T1000 (cell line): Measurements from ENCODE around the gene CD151.

Experiments
- DNase-seq: peaks from one replicate; lab custom pipeline; 2025; ENCODE audit warnings: mixed read lengths; lab: John Stamatoyannopoulos, UW

The CD151 gene

DNA sequence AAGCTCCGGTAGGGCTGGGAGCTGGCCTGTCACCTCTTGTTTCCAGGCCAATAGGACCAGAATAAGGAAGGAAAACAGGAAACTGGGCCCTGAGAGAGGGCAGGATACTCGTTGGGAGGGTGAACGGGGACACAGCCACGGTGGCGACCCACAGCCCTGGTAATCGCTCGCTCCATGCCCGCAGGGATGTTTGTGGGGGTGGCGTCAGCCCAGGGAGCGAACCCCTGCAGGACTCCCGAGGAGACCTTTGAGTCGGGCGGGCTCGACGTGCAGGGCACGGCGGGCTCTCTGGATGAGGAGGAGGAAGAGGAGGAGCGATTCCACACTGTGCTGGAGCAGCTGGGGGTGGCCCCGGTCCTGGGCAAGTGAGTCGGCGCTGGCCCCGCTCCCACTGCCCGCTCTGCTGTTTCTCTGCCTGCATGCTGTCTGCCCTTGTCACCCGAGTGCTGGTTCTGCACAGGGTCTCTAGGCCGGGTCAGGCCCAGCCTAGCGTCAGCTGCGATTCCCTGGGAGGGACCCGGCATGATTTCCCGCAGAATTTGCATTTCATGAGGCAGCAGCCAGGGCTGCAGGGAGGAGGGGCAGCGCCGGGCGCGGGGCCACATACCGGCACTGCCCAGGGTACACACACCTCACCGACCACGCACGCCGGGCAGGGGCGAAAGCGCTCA, 3.4 kb upstream of the CD151 start:
- no peak for DNase-seq

DNA sequence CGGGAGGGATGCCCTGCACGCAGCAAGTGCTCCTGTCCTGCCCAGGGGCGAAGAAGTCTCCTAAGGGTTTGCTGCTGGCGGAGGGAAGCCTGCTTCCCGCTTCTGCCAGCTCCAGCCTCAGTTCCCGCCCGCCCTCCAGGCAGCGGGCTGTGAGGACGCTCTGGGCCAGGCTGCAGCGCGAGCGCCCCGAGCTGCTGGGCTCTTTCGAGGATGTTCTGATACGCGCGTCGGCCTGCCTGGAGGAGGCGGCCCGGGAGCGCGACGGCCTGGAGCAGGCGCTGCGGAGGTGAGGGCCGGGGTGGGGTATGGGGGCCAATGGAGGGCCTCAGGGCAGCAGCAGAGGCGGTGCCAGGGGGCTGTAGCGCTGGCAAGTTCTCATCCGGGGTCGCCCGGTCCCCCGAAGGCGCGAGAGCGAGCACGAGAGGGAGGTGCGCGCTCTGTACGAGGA, 2.9 kb upstream of the CD151 start:
- no peak for DNase-seq

DNA sequence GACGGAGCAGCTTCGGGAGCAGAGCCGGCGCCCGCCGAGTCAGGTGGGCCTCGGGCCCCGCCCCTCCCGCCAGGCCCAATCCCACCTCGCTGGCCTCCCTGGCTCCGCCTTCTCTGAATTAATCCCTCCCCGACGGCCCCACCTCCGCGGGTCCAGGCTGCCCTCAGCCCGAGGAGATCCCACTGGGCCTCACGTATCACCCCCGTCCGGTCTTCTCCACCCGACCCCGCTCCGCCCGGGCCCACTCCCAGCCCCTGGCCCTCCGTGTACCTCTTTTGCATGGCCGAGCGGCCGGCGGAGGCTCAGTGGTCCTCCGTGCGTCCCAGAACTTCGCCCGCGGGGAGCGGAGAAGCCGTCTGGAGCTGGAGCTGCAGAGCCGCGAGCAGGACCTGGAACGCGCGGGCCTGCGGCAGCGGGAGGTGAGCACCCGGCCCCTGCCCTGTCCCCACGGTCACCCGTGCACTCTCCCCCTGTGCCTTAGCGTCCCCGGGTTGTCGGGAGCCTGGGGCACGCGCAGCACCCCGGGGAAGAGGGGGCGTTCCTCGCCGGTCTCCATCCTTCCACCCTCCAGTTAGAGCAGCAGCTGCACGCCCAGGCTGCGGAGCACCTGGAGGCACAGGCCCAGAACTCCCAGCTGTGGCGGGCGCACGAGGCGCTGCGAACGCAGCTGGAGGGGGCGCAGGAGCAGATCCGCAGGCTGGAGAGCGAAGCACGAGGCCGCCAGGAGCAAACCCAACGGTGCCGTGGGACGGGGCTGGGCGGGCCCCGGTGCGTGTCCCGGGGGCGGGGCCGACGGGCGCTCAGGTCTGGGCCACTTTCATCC, 2.2 kb upstream of the CD151 start:
- peak; percentile 52 for DNase-seq

DNA sequence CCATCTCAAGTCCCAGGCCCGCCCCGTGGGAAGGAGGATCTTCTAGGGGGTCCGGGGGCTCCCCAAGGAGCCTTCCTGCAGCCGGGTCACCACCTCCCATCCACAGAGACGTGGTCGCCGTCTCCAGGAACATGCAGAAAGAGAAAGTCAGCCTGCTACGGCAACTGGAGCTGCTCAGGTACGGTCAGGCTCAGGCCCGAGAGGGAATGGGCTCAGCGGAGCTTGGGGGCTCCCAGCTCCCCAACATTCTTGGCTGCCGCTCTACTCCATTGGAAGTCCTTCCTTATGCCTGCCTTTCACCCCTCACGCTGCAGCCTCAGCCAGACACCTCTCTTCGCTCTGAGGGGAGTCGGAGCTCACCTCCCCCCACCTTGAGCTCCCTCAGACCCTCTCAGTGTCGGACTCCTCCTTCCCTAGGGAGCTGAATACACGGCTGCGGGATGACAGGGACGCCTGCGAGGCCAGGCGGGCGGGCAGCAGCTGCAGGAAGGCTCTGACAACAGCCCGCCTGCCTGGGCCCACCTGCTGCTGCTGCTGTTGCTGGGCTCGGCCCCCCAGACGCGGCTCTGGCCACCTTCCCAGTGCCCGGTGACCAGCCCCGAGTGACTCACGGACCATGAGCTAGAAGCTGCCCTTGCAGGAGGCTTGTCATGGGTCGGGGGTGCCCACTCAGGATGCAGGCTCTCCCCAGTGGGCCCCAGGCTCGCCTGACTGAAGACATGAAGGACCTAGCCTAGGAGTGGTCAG, 1.5 kb upstream of the CD151 start:
- peak; percentile 48 for DNase-seq

DNA sequence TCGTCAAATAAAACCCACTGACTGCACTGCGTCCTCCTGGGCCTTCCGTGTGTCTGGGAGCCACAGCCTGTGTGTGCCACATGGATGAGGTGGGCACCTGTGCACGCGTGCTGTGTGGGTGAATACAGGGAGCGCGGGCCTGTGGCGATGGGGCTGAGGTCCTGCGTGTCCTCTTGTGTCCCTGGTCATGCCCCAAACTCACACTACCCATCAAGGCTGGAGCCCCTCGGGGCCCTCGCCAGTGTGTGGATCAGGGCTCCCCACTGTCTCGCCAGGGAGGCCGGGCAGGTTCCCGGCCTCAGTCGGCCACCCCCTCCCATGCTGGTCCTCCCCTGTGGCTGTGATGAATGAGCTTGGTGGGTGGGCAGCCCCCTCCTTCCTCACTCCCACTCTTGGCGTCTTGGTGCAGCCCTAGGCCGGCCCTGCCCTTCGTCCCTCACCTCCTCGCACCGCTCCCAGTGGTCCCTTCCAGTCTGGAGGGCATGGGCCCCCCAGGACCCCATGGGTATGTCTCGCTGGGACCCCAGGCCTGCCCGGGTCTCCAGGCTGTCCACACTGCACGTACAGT, 707 bp upstream of the CD151 start:
- no peak for DNase-seq

DNA sequence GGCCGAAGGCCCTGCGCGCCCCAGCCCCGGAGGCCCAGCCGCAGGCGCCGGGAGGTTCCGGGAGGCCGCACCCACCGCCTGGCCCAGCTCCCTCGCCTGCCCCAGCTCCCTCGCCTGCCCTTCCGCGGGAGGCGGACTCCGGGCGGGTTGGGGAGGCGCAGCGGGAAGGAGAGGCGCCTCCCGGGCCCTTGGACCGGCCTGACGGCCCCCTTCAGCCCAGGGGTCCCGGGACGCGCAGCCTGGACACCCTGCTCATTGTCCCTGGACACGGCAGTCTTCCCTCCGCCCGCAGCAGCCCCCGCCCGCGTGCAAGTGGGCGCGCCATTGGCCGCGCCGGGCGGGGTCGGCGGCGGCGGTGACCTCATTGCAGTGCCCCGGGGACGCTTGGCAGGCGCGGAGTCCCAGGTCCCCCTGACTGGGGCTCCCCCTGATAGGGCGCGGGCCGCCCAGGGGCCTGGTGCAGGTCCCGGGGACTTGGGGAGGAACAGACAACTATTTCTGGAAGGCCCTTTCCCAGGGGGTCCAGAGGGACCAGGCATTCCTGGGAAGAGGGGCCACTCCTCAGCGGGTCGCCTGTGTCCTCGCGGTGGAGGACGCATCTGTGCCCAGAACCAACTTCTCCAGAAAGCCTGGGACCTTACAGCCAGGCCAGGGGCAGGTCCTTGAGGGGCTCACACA, 501 bp downstream of the CD151 start:
- DNase-seq = peak; percentile 38

DNA sequence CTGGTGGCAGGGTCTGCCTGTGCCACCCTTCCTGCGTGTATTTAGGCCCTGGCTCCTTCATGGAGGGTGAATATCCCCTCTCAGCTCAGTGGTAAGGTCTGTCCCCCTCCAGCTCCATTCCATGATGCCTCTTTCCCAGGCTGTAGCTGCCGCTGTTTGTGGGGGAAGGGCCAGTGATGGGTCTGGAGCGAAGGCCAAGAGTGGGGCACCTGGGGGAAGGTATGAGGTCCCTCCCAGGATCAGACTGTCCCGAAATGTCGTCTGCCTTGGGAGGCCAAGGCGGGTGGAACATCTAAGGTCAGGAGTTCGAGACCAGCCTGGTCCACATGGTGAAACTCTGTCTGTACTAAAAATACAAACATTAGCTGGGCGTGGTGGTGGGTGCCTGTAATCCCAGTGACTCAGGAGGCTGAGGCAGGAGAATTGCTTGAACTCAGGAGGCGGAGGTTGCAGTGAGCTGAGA, 1.1 kb downstream of the CD151 start:
- DNase-seq = no peak

DNA sequence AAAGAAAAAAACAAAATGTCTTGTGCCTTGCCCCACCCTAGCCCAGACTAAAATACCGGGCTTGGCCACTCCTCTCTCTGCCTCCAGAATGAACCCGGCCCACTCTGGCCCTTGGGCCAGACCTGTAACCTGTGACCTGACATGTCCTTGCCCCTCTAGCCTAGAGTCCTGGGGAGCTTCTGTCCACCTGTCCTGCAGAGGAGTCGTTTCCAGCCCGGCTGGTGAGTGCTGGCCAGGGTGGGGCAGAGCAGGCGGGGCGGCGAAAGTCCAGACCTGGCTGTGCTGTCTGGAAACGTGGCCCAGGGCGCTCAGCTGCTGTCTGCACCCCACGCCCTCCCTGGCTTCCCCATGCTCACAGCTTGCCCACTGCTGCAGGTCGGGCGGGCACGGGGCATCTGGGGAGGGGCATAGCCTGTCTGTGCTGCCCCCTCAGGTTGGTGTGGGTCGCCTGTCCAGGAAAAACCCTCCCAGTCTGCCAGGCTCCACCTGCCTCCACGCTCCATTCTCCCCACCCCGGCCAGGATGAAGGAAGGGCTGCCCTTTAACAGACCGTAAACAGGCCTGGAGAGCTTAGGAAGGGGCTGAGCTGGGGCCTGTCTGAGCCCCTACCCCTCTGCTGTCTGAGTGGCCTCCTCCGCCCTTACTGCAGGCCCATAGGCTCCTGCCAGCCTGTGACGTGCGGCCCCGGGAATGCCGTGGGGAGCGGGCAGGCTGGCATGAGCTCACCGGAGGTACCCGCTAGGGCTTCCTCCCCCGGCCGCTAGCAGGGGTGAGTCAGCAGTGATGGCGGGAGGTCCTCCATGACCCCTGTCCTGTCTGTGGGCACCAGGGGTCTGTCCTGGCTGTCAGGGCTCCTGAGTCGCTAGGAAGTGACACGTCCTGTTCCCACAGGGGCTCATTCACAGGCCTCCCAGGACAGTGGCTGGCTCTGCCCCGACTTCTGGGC, 1.9 kb downstream of the CD151 start:
- peak; percentile 81 for DNase-seq

DNA sequence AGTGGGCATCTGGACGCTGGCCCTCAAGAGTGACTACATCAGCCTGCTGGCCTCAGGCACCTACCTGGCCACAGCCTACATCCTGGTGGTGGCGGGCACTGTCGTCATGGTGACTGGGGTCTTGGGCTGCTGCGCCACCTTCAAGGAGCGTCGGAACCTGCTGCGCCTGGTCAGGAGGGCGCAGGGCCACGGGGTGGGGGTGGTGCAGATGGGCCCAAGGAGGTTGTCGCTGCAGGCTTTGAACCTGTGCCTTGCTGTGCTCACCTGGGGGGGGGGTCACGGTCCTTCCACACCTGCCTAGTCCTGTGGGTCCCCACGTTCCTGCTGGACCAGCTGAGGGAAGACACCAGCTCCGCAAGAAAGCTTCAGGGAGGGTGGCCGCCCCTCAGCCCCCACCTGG, 3.5 kb downstream of the CD151 start:
- no peak for DNase-seq

DNA sequence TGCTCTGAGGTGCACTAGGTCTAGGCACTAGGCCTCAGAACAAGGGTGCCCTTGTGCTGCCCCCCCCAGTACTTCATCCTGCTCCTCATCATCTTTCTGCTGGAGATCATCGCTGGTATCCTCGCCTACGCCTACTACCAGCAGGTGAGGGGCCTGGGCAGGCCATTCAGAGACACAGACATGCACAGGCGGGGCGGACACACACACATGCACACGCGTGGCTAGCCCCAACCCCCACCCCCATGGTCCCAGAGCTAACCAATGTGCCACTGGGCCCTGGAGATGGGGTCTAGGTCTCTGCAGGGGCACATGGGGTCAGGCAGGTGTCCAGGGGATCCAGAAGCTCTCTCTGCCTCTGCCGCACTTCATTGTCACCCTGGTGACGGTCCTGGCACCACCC, 3.9 kb downstream of the CD151 start:
- DNase-seq = no peak

DNA sequence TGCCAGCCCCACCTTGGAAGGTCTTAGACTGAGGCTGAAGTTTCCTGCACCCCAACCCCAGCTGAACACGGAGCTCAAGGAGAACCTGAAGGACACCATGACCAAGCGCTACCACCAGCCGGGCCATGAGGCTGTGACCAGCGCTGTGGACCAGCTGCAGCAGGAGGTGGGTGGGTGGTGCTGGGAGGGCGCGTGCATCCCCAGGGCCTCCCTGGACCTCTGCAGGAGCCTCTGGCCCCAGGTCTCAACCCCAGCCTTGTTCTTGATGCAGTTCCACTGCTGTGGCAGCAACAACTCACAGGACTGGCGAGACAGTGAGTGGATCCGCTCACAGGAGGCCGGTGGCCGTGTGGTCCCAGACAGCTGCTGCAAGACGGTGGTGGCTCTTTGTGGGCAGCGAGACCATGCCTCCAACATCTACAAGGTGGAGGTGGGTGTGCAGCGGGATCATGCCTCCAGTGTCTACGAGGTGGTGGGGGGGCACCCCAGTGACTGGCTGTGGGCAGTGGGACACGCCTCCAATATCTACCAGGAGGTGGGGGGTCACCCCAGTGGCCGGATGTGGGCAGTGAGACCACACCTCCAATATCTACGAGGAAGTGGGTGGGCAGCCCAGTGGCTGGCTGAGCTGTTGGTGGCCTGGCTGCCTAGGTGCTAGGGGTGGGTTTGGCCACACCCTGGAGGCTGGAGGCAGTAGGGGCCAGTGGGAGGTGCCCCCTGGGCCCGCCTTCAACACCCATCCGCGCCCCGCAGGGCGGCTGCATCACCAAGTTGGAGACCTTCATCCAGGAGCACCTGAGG, 4.6 kb downstream of the CD151 start:
- no peak for DNase-seq

DNA sequence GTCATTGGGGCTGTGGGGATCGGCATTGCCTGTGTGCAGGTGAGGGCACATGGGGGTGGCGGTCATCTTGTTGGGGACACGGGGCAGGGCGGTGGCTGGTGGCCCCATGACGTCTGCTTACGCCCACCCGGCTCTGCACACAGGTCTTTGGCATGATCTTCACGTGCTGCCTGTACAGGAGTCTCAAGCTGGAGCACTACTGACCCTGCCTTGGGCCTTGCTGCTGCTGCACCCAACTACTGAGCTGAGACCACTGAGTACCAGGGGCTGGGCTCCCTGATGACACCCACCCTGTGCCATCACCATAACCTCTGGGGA, 5.2 kb downstream of the CD151 start:
- no peak for DNase-seq

DNA sequence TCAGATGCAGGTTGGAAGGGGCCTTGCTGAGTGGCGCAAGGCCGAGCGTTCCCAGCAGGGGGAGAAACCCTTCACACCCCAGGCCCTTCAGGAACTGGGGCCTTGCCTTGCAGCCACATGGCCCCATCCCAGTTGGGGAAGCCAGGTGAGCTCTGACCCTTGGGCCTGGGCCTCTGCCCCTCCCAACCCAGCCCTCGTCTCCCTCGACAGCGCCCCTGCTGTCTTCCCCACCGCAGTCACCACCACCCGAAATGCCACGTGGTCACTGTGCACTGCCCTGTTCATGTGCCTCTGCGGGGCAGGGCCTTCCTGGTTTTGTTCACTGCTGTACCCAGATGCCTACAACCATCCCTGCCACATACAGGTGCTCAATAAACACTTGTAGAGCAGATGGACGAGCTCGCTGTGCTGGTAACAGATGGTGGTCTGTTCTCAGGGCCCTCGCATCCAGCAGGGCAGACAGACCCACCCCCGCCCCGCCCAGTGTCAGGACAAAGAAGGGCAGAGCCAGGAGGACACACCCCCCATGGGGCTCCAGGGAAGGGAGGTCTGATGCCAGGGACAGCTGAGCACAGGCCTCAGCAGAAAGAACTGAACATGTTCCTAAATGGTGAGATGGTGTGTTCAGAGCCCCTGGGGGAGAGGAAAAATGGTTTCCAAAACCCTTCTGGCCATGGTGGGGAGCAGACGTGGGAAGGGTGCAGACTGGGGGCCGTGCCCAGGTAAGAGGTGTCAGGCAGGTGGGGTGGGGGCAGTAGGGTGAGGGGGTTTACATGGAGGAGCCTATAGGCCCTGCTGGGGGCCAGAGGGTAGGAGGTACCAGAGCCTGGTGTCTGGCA, 5.9 kb downstream of the CD151 start:
- no peak for DNase-seq

DNA sequence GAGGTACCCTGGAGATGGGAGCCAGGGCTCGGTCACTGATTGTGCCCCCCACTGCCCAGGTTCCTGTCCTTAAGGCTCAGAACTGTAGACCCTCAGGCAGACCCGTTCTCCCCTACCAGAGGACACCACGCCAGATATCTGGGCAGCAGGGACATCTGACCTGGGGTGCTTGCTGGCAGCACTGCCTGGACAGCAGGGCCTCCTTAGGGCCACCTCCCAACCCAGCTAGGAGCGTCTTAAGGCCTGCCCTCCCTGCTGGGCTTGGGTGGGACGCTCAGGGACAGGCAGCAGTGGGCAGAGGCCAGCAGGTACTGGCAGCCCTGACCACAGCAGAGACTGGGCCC, 6.5 kb downstream of the CD151 start:
- no peak for DNase-seq

DNA sequence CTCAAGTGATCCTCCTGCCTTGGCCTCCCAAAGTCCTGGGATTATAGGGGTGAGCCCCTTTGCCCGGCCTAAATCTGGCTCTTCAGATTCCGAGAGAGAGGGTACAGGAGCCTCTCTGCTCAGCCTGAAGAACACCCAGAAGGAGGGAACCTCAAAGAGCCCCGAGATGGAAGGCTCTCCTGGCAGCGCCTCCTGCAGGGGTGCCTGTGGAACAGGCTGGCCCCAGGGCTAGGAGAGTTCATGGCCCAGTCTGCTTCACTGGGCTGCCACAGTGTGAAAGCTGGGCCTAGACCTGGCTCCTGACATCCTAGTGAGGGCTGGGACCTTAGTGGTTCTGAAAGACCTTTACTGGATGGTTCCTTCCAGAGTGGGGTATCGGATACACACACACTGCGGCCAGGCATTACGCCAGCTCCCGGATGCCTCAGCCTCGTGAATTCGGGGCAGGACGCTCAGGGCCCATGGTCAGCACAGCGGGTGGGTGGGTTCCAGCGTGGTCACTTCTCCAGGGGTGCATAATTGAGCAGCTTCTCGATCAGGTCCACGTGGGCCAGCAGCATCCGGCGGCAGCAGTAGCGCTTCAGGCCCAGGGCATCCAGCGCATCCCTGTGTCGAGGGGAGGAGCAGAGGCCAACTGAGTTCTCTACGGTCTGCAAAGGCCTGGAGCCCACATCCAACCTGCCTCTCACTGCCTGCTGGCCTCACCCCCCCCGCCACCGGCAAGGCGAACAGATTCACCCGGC, 7.3 kb downstream of the CD151 start:
- no peak for DNase-seq

DNA sequence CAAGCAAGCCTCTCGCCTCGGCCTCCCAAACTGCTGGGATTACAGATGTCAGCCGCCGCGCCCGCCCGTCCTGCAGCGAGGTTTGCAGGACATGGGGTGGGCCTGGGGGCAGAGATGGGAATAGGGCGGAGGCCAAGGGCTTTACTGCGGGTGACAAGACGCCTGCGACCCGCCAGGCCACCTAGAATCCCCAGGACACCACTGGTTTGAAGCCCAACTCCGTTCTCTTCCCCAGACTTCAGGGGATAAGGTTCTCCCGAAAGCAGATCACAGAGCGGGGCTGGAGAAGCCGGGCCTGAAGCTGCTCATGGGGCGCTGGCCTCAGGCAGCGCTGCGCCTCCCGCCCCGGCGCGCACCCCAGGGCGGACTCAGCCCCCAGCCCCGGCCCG, 9.2 kb downstream of the CD151 start:
- no peak for DNase-seq

DNA sequence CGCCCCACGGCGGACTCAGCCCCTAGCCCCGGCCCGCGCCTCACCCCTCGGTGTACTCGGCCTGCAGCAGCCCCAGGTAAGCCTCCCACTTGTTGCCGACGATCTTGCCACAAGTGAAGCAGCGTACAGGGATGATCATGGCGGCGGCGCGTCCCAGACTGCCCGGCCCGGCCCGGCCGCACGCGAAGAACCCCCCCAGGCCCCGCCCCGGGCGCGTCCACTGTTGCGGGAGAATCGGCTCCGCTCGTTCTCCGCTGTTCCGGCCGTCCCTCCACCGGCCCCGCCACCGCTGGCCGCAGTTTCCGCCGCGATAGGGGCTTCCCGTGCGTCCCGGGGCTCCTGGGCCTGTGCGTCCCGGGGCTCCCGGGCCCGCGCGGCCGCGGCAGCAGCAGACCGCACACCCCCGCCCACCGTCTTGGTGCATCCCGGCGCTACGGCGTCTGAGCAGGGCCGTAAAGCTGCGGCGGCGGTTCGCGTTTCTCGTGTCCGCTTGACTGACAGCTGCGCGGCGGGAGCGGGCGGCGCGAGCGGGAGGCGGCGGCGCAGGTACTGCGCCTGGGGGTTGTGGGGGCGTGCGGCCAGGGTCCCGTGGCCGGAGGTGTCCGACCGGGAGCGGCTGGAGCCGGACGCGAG, 9.7 kb downstream of the CD151 start, which contains the start of the genes POLR2L and TSPAN4:
TSS of gene POLR2L (minus strand) at position 160 of the 633 bp plus-strand sequence. CDS start at position 139, 21 bp downstream.
TSS of gene TSPAN4 (plus strand) at position 483 of the 633 bp plus-strand sequence. CDS start 7,453 bp downstream, outside the sequence.
- peak; percentile 79 for DNase-seq
